GM10266 (cell line): ENCODE data around the gene RIMBP2.

ENCODE experiments used
- DNase-seq: peaks from one replicate; pipeline ENCODE4 v3.0.0; 2012; ENCODE audit errors: extremely low spot score
- CTCF ChIP-seq: IDR thresholded peaks from 2 replicates; pipeline ENCODE4 v1.5.1; 2012; ENCODE audit warnings: mild to moderate bottlenecking, low read depth; ENCODE audit not compliant: control insufficient read depth, insufficient read depth; ENCODE audit errors: missing control alignments

RIMBP2 gene

DNA sequence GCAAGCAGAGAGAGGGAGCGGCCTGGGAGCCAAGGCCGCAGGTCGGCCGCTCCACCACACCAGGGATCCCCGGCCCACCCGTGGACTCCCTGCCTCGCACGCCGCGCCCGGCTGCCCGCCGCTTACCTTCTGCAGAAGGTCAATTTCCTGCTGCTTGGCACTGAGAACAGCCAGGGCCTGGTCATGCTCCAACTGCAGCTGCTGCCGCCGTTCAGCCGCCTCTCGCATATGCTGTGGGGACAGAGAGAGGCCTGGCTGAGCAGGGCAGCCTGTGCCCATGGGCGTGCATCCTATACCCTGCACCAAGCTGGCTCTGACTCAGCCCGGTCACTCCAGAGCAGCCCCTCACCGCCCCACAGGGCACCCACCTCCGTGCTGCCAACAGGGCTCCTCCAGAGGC is 237.3 kb downstream of the RIMBP2 start:
- no peak for TF ChIP-seq CTCF
- DNase-seq, result no peak

DNA sequence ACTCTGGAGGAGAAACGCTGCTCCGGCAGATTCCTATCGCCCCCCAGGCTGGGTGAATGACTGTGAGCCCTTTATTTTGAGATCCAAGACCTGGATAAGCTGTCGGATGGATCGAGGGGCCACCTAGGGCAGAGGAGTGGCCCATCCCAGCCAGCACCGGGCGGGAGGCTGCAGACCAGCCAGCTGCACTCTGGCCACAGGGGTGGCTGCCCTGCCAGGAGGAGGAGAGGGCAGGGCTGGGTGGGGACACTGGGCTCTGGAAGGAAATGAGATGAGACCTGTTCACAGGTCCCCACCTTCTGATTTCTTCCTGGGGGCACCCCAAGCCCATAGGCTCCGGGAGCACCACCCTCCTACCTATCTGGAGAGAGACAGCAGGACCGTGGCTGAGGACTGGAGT is 238.4 kb downstream of the RIMBP2 start:
- DNase-seq, result no peak
- TF ChIP-seq CTCF, result no peak

DNA sequence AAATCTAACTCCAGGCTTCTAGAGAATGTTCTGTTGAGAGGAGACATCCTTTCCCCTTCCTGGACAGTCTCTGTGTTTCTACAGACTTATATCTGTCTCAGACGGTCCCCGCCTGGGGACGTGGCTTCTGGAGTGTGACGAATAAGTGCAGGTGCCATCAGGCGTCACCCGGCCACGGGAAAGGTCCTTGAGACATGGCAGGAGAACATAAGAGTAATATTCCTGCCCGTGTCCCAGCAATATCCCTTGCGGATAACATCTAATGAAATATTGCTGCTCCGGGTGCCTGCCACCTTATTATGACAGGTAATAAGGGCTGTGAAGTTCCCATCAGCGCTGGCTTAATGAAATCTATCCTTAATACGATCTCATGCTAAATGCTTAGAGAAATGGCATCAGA is 238.8 kb downstream of the RIMBP2 start:
- DNase-seq, result no peak

GRCh38 chr12:130476451-130477135 is 239.5 kb downstream of the RIMBP2 start:
- no peak for TF ChIP-seq CTCF
- no peak for DNase-seq

More for the DNA sequence above, 238.8 kb downstream of the RIMBP2 start:
- TF ChIP-seq CTCF, result no peak

DNA sequence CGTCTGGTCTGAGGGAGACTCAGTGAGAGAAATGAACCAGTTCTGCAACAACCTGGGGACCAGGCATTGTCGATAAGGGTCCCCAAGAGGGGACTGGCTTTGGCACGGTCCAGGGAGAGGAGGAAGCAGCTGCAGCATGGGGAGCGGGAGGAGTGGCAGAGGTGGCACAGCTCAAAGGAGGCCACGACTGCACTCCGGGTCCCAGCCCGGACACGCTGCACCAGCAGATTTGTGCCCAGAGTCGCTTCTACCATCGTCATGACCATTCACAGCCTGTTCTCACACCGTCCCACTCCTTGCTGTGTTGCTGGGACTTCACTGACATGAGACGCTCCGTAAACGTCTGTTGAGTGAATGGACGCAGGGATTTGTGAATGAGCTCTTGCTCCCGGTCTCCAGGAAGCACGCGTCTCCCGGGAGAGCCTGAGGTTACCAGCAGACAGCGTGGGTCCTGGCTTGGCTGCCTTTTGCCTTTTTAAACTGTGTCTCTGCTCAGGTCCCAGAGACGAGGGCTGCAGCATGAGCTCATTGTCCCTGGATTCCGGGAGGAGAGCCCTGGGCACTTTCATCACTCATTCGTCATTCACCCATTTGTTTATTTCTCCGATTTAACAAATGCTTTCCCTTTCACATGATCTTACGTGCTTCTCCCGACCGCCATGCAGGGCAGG is 241.4 kb downstream of the RIMBP2 start:
- no peak for DNase-seq

GRCh38 chr12:130473266-130473665 is 242.8 kb downstream of the RIMBP2 start:
- TF ChIP-seq CTCF, result no peak
- DNase-seq, result no peak

More for the DNA sequence above, 241.4 kb downstream of the RIMBP2 start:
- no peak for TF ChIP-seq CTCF

GRCh38 chr12:130470969-130471368 is 245.1 kb downstream of the RIMBP2 start:
- DNase-seq, result no peak

More at GRCh38 chr12:130470969-130471368, 245.1 kb downstream of the RIMBP2 start:
- TF ChIP-seq CTCF, result no peak
